Activated T-cell treated with anti-CD3 and anti-CD28 coated beads, Interleukin-2, amount 50 U/mL, for 24 hours (primary cell): ENCODE measurements around the gene LTC4S.

Experiments
- DNase-seq: peaks from one replicate; pipeline ENCODE4 v3.0.0-alpha.2; 2020
- H3K27ac Mint-ChIP-seq: 2 replicates; pipeline ENCODE4 v1.8.0; 2020; ENCODE audit warnings: mild to moderate bottlenecking, mixed read lengths
- H3K27me3 Mint-ChIP-seq: 2 replicates; pipeline ENCODE4 v1.8.0; 2020; ENCODE audit warnings: mixed read lengths
- H3K36me3 Mint-ChIP-seq: 2 replicates; pipeline ENCODE4 v1.8.0; 2020; ENCODE audit warnings: low read depth, mixed read lengths
- H3K4me1 Mint-ChIP-seq: 2 replicates; pipeline ENCODE4 v1.8.0; 2020; ENCODE audit warnings: low read depth, mixed read lengths
- H3K4me3 Mint-ChIP-seq: 2 replicates; pipeline ENCODE4 v1.8.0; 2020; ENCODE audit warnings: mild to moderate bottlenecking, moderate library complexity, mixed read lengths
- H3K9me3 Mint-ChIP-seq: 2 replicates; pipeline ENCODE4 v1.8.0; 2020; ENCODE audit warnings: mixed read lengths

The LTC4S gene

GRCh38 chr5:179765400-179765799, 28.4 kb upstream of the LTC4S start:
- H3K9me3 Mint-ChIP-seq = no peaks in the 10 kb centered on the region
- H3K36me3 Mint-ChIP-seq = peaks cover 58% of the 10 kb centered on the region
- H3K27ac Mint-ChIP-seq = peak overlapping the region; percentile 80
- DNase-seq = no peak
- H3K4me3 Mint-ChIP-seq = no peak overlapping the region
- no peaks in the 10 kb centered on the region for H3K27me3 Mint-ChIP-seq
- peaks cover 76% of the 10 kb centered on the region for H3K4me1 Mint-ChIP-seq

DNA sequence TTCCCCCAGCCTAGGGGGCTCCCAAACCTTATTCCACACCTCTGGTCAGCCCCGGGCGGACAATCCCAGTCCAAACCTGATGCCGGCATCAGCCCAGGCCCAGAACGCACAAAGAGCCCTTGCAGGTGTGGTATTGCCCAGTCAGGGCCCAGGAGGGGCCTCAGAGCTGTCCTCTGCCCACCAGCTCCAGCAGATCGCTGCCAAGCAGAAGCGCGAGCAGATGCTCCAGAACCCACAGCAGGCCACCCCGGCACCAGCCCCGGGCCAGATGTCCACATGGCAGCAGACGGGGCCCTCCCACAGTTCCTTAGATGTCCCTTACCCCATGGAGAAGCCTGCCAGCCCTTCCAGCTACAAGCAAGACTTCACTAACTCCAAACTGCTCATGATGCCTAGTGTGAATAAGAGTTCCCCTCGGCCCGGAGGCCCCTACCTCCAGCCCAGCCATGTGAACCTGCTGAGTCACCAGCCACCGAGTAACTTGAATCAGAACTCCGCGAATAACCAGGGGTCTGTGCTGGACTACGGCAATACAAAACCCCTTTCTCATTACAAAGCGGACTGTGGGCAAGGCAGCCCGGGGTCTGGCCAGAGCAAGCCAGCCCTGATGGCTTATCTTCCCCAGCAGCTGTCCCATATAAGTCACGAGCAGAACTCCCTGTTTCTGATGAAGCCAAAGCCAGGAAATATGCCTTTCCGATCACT, 27.6 kb upstream of the LTC4S start:
- peaks cover 66% of the 10 kb centered on the region for H3K36me3 Mint-ChIP-seq
- H3K4me3 Mint-ChIP-seq = no peak overlapping the region
- no peaks in the 10 kb centered on the region for H3K27me3 Mint-ChIP-seq
- no peaks in the 10 kb centered on the region for H3K9me3 Mint-ChIP-seq
- H3K27ac Mint-ChIP-seq = peak overlapping the region; percentile 80
- DNase-seq = no peak
- H3K4me1 Mint-ChIP-seq = peaks cover 71% of the 10 kb centered on the region

DNA sequence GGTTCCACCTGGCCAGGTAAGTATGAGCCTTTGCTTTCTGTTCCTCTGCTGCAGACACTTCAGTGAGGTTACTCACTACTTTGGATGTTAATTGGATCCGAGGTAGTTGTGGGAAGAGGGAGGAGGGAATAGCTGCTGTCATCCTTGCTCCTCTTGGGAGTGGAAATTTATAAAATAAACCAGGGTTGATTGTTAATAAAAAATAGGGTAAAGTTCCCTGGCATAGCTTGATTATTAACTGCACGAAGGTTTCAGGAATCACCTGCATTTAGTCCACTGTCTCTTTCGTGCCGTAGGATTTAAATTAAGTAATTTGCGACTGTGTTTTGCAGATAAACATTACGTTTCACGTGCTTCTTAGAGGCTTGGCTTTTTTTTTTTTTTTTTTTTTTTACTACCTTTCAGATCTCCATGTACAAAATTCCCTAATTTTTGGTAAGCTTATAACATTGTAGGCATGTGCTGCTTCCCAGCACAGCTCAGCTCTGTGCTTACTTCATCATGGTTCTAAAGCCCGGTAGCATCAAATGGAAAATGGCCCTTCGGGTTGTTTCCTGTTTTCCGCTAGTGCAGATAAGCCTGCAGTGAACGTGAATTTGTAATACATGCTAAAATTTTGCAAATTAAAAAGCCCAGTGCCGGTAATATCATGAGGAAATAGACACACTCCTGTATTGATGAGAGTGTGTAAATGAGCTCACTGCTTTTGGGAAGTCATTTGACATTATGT, 26.9 kb upstream of the LTC4S start:
- no peaks in the 10 kb centered on the region for H3K9me3 Mint-ChIP-seq
- no peaks in the 10 kb centered on the region for H3K27me3 Mint-ChIP-seq
- peaks cover 73% of the 10 kb centered on the region for H3K36me3 Mint-ChIP-seq
- peaks cover 63% of the 10 kb centered on the region for H3K4me1 Mint-ChIP-seq
- DNase-seq = no peak
- no peak overlapping the region for H3K4me3 Mint-ChIP-seq
- H3K27ac Mint-ChIP-seq = peak overlapping the region; percentile 80

DNA sequence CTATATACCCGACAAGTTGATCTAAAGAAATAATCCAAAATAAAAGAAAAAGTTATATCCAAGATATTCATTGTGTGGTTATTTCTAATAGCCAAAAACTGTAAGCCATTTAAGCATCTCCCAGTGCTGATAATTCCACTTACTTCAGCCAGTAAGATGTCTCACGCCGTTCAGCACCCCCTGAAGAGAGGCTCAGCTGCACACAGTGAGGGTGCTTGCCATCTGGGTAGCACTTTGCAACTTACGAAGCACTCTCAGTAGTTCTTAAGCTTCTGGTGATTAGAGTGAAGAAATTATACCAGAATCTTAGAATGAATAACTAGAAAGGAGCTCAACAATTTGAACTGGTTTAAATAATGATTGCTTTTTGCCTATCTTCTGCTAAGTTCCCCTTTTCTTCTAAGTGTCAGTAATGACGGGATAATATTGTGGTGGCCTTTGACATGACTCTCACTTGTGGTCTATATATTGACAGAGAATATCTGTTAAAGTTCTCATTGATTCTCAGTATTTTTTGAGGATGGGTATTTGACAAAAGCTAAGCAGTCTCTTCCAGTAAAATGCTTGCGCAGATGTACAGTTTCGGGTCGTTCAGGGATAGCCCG, 26.2 kb upstream of the LTC4S start:
- Mint-ChIP-seq H3K27ac (peak overlapping the region; percentile 71), H3K4me1 (peaks cover 56% of the 10 kb centered on the region), H3K27me3 (no peaks in the 10 kb centered on the region), H3K4me3 (no peak overlapping the region), H3K36me3 (peaks cover 80% of the 10 kb centered on the region), H3K9me3 (no peaks in the 10 kb centered on the region)
- DNase-seq = no peak

GRCh38 chr5:179768326-179769085, 25.3 kb upstream of the LTC4S start:
- no peak for DNase-seq
- Mint-ChIP-seq H3K27me3 (no peaks in the 10 kb centered on the region), H3K4me3 (no peak overlapping the region), H3K27ac (peak overlapping the region; percentile 71), H3K9me3 (no peaks in the 10 kb centered on the region), H3K36me3 (peaks cover 89% of the 10 kb centered on the region), H3K4me1 (peaks cover 47% of the 10 kb centered on the region)

- H3K27me3 Mint-ChIP-seq = no peaks in the 10 kb centered on the region
- H3K9me3 Mint-ChIP-seq = no peaks in the 10 kb centered on the region
- H3K27ac Mint-ChIP-seq = no peak overlapping the region
- H3K4me1 Mint-ChIP-seq = peaks cover 44% of the 10 kb centered on the region
- H3K4me3 Mint-ChIP-seq = no peak overlapping the region
- peaks cover 94% of the 10 kb centered on the region for H3K36me3 Mint-ChIP-seq
- no peak for DNase-seq
These were observed 24.5 kb upstream of the LTC4S start for GRCh38 chr5:179769271-179769670.

DNA sequence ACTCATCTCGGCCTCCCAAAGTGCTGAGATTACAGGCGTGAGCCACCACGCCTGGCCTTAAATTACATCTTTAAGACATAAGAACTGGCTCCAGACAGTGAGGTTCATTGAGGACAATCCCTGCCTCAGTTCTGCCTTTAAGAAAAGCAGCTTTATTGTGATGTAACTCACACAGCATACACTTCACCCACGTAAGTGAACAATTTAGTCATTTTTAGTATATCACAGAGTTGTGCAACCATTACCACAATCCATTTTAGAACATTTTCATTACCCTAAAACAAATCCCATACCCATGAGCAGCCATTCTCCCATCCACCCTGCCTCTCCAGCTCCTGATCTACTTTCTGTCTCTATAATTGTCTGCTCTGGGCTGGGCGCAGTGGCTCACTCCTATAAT, 24.0 kb upstream of the LTC4S start:
- no peaks in the 10 kb centered on the region for H3K9me3 Mint-ChIP-seq
- H3K4me3 Mint-ChIP-seq = no peak overlapping the region
- peaks cover 44% of the 10 kb centered on the region for H3K4me1 Mint-ChIP-seq
- H3K36me3 Mint-ChIP-seq = peaks cover 98% of the 10 kb centered on the region
- no peaks in the 10 kb centered on the region for H3K27me3 Mint-ChIP-seq
- no peak for DNase-seq
- no peak overlapping the region for H3K27ac Mint-ChIP-seq

DNA sequence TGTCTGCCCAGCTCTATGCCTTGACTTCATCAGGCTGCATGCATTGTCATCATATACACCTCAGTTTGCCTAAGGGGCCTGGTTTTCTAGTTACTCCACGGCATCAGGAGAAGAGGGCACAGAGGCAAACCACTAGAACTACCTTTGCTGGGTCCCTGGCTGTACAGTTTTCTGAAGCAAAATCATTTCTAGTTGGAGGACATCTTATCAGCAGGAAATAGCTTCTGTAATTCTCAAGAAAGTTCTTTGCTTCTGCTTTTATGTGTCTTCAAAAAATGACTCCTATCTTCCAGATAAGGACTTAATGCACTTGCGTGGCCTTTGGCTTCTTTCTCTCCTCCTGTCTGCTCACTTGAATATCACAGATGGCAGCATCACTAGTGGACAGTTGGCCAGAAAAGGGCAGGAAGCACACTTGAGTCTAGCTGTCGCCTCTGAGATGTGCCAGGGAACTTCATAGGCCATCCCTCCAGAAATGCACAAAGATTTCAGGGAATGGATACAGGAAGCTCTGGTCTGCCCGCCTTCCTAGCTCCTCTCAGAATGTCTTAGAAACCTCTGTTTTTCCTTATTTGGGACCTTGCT, 22.4 kb upstream of the LTC4S start:
- no peak overlapping the region for H3K4me3 Mint-ChIP-seq
- H3K27me3 Mint-ChIP-seq = no peaks in the 10 kb centered on the region
- H3K4me1 Mint-ChIP-seq = peaks cover 28% of the 10 kb centered on the region
- peaks cover 98% of the 10 kb centered on the region for H3K36me3 Mint-ChIP-seq
- no peak for DNase-seq
- peak overlapping the region; percentile 42 for H3K27ac Mint-ChIP-seq
- no peaks in the 10 kb centered on the region for H3K9me3 Mint-ChIP-seq

GRCh38 chr5:179772351-179772750, 21.4 kb upstream of the LTC4S start:
- H3K9me3 Mint-ChIP-seq = no peaks in the 10 kb centered on the region
- H3K36me3 Mint-ChIP-seq = peaks cover 96% of the 10 kb centered on the region
- no peak overlapping the region for H3K4me3 Mint-ChIP-seq

DNA sequence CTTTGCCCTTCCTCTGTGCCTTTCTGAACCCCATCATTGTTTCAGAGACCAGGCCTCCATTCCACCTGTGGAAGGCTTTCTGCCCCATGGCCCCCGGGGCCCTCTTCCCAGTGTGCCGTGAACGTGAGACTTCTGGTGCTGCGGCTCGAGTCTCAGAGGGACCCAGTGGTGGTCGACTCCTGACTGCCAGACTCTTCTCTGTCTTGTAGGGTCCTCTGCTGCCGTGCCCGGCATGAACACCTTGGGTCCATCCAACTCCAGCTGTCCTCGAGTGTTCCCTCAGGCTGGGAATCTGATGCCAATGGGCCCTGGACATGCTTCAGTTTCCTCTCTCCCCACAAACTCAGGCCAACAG, 20.1 kb upstream of the LTC4S start:
- no peaks in the 10 kb centered on the region for H3K27me3 Mint-ChIP-seq
- DNase-seq = no peak
- peaks cover 96% of the 10 kb centered on the region for H3K36me3 Mint-ChIP-seq
- no peak overlapping the region for H3K27ac Mint-ChIP-seq
- no peaks in the 10 kb centered on the region for H3K9me3 Mint-ChIP-seq
- H3K4me1 Mint-ChIP-seq = peaks cover 9% of the 10 kb centered on the region
- H3K4me3 Mint-ChIP-seq = no peak overlapping the region

More at GRCh38 chr5:179772351-179772750, 21.4 kb upstream of the LTC4S start:
- Mint-ChIP-seq H3K27me3 (no peaks in the 10 kb centered on the region), H3K4me1 (peaks cover 21% of the 10 kb centered on the region), H3K27ac (no peak overlapping the region)
- DNase-seq = no peak

- peaks cover 4% of the 10 kb centered on the region for H3K4me1 Mint-ChIP-seq
- H3K36me3 Mint-ChIP-seq = peaks cover 93% of the 10 kb centered on the region
- H3K27me3 Mint-ChIP-seq = no peaks in the 10 kb centered on the region
These were observed 19.3 kb upstream of the LTC4S start for GRCh38 chr5:179774442-179774841.

GRCh38 chr5:179776411-179776938, 17.3 kb upstream of the LTC4S start:
- Mint-ChIP-seq H3K27ac (no peak overlapping the region), H3K9me3 (no peaks in the 10 kb centered on the region), H3K36me3 (peaks cover 86% of the 10 kb centered on the region), H3K27me3 (no peaks in the 10 kb centered on the region), H3K4me1 (no peaks in the 10 kb centered on the region), H3K4me3 (no peak overlapping the region)
- DNase-seq = no peak

More at GRCh38 chr5:179774442-179774841, 19.3 kb upstream of the LTC4S start:
- Mint-ChIP-seq H3K27ac (no peak overlapping the region), H3K4me3 (no peak overlapping the region), H3K9me3 (no peaks in the 10 kb centered on the region)
- DNase-seq = no peak

GRCh38 chr5:179777456-179777855, 16.3 kb upstream of the LTC4S start:
- peak overlapping the region; percentile 71 for H3K27ac Mint-ChIP-seq

DNA sequence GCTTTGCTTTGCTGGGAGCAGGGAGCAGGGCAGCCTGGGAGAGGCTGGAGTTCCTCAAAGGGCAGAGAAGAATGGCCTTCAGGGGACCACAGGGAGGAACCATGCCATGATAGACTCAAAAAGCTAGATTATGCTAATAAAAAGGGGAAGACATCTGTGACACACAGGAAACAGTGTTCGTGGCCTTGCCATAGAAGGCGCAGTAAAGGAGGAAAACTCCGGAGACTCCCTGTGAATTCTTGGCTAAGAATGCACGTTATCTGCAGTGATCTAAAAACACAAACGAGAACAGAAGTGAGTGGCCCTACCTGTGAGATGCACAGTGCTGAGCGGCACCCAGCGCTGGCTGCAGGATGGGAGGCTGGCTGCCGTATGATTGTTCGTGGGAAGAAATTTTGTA, 15.9 kb upstream of the LTC4S start:
- DNase-seq = no peak
- no peaks in the 10 kb centered on the region for H3K9me3 Mint-ChIP-seq
- no peak overlapping the region for H3K4me3 Mint-ChIP-seq
- H3K27ac Mint-ChIP-seq = peak overlapping the region; percentile 71
- peaks cover 74% of the 10 kb centered on the region for H3K36me3 Mint-ChIP-seq
- no peaks in the 10 kb centered on the region for H3K4me1 Mint-ChIP-seq
- no peaks in the 10 kb centered on the region for H3K27me3 Mint-ChIP-seq

More at GRCh38 chr5:179777456-179777855, 16.3 kb upstream of the LTC4S start:
- no peak for DNase-seq
- Mint-ChIP-seq H3K9me3 (no peaks in the 10 kb centered on the region), H3K27me3 (no peaks in the 10 kb centered on the region), H3K36me3 (peaks cover 79% of the 10 kb centered on the region), H3K4me1 (no peaks in the 10 kb centered on the region), H3K4me3 (no peak overlapping the region)
